NCI-H1436 treated with DMSO at 0.1 percent for 48 hours (cell line): Measurements from ENCODE around the gene TIFAB.

Experiments
- DNase-seq: peaks from one replicate; lab custom pipeline; 2025; lab: John Stamatoyannopoulos, UW

TIFAB gene

GRCh38 chr5:135442431-135443160 is 9.6 kb downstream of the TIFAB start:
- no peak for DNase-seq

- DNase-seq: no peak
These were observed 10.2 kb downstream of the TIFAB start for GRCh38 chr5:135441919-135442318.

DNA sequence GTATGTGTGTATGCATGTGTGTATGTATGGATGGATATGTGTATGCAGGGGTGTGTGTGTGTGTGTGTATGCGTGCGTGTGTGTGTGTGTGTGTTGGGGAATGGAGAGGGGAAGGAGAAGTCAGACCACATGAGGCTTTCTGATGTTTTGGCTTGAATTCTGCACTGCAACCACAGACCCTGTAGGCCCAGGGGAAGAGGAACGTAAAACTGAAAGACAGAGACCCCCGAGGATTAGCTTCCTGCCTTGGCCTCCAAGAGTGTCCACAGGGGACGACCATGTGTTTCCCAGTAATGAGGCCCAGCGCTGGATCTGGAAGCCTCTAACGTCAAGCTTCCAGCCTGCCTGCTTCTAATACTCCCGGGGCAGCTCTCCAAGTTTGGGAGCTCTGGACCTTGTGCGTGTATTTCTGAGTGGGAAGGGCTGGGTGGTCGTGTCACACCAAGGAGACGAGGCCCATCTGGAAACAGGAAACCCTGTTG is 10.8 kb downstream of the TIFAB start:
- no peak for DNase-seq

DNA sequence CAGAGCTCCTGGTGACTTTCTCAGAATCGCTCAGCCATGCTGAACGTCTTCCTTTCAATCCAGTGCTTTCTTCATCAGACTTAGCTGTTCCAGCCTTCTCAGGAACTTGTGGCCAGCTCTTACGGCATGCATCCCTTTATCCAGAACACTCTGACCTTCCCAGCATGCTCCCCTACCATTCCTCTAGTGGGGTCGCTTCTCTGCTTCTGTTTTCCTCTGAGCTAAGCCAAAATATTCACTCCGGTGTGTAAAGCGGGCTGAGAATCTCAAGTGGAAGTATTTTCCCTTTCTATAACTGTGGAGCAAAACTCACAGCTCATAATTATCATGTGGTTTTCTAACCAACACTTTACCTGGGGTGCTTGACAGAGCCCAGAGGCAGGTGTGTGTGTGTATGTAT is 11.2 kb downstream of the TIFAB start:
- DNase-seq: no peak

- no peak for DNase-seq
These were observed 12.6 kb downstream of the TIFAB start for GRCh38 chr5:135439231-135440205.

DNA sequence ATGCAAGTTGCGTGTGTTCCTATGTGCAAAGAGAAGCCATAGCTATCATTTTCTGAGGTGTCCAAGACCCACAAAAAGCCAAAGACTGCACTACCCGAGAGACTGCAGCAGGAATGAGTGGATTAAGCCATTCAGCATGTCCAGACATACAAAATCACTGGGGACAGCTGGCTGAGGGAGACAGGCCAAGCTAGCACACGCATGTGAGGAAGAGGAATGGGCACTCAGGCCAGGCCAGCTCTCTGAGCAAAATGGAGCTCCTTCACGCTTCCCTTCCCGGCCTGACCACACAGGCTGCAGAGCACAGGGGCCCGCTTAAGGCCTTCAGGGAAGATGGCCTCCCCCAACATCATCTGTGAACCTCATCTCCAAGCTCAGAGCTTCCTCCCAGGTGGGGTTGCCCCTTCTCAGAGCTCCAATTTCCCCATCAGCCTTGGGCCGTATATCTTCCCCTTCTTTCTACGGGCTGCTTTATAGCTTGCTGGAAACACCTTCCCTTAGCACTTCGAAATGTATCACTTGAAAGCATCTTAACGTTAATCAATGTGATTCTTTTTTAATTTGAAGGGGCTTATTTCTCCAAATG is 13.4 kb downstream of the TIFAB start:
- no peak for DNase-seq

DNA sequence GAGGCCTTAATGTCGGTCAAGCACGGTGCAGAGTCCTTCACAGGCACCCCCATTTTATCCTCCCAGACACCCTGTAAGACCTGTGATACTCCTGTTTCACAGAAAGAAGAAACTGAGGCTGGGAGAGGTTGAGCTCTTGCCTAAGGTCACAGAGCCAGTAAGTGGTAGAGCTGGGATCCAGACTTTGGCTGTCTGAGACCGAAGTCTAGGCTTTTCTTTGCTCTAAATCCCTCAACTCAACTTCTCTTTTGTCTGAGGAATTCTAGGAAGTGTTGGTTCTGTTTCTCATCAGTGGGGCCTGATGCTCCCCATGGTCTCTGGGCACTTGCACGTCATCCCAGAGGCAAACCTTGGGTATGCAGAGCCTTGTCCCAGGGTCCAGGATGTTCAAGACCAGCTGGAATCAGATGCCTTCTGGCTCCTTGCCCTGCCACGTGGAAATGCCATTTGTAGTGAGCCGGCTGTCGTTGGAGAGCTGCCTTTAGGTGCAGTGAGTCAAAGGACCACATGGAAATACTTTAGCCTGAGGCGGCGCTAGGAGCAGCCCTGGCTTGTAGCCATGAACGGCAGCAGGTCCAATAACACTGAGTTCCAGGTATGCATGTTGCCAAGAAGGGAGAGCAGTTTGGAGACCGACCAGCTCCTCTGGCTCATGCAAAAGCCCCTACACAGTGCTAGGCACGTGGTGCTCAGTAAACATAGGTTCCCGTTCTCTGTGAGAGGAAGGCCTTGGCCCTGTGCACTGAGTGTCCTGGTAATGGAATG is 14.2 kb downstream of the TIFAB start:
- no peak for DNase-seq

GRCh38 chr5:135437422-135437795 is 14.7 kb downstream of the TIFAB start:
- DNase-seq: no peak

- DNase-seq: no peak
These were observed 15.2 kb downstream of the TIFAB start for GRCh38 chr5:135436951-135437418.

DNA sequence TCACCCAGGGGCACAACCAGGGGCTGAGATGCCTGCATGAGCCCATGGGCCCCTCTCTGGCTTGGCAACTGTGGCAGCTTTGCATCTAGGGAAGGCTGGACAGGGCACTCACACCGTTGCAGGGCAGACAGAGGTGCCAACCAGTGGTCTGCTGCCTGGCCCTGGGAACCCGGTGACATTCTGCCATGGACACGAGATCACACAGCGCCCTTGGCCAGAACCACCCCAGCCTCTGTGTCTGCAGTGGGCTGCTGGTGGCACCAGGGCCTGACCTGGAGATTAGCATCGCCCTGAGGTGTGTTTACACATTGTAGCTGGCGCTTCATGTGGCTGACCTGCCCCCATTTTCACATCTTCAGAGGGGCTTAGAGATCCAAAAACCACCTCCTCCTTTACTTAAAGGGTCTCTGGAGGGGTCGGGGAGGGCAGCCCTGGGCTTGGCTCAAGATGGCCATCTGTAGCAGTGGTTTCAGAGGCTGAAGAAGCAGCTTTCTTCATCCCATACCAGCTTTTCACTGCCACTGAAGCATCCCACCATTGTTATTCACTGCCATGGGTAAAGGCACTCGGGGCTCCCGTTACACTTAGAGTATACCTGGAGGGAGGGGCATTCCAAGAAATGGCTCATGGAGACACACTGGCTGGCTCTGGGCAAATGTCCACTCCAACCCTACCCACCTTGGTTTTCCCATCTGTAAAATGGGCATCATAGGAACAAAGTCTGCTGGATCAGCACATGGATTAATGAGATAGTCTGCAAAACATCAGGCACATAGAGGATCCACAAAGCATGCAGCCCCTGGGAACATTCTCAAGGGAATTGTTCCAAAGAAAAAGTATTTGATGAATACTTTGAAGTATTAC is 16.5 kb downstream of the TIFAB start:
- no peak for DNase-seq

GRCh38 chr5:135434591-135435466 is 17.3 kb downstream of the TIFAB start:
- no peak for DNase-seq

DNA sequence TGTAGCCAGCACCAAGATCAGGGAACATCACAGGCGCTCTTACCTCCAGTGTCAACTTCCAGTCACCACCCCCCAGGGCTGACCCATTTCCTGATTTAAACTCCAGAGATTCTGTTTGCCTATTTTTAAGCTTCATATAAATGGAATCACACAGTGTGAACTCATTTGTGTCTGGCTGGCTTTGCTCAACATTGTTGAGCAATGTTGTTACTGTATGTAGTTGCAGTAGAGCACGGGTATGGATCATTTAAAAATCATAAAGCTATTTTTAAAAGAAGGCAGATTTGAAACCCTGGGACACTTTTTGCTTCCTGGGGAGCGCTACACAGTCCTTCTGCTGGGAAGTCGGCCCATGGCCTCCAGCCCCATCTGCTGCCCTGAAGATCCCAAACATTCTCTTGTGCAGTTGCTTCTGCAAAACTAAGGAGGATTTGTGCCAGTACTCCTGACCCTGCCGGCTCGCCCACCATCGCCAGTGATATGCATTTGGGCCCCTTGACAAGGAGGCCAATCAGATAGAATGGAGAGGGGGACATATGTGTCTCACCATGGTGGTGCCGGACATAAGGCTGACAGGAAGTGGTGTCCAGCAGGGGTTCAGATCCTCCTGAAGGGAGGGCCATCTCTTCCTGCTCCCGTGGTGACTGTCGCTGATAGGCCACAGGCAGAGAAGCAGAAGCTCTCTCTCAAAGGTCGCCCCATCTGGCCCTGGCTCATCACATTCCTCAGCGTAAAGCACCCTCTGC is 18.3 kb downstream of the TIFAB start:
- DNase-seq: no peak

DNA sequence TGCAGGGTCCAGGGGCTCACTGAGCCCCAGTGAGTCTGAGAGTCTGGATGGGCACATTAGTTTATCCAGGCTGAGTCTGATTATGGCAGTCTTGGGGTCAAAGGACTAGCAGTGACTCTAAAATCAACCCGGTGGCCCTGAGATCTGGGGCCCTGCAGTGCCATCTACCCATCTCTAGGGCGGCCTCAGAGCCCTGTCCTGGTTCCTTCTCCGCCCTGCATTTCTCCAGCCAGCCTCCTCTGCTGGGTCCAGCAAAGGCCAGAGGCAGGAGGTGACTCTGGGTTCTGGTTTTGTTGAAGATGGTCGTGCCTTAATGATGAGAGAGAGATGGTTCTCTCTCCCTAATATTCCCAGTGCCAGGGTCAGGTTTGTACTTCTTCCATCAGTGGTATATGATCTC is 20.0 kb downstream of the TIFAB start:
- DNase-seq: no peak

DNA sequence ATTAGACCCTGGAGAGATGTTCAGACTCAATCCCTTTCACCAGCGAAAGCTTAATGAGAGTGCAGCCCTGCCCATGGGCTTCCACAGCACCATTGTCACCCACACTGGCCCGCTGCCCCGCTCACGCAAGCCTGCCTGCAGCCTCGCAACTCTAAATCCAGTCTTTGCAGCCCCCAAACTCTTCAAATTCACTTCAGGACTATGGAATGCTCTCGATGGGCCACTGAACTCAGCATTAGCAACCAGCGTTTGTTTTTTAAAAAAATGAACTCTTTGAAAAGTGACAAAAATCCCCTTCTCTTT is 22.1 kb downstream of the TIFAB start:
- no peak for DNase-seq

DNA sequence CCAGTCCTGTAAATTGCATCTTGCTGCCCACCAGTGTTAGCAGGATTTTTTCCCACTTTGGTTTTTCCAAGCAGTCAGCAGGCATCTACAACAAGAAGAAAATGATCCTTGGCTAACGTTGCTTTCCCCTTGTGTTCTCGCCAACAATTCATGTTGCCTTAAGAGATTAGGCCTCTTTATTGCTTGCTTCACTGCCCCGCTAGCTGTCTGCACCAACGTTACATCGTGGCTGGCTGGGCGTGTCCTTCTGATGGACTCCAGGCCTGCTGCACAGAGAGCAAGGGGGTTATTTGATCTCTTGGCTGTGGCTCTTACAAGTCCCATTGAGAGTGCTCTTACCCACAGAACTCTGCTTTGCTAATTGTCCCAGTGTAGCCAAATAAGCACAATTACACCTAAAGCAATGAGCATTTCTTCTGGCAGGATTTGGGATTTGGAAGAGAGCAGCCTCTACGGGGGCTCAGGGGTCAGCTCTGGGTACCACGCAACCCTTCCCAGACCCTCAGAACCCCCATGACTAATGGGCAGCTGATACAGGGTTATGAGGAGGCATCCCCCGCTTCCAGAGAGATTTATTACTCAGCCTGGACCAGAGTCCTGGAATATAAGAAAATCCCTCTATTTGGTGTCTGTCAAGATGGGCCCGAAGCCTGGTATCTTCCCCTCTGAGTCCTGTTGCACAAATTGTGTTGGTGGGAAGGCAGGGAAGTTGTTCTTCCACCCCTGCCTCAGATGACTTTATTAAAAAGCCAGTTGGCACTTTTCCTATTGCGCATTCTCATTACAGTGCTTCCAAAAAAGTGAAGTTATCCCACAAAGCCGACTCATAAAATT is 22.6 kb downstream of the TIFAB start:
- DNase-seq: no peak

- DNase-seq: no peak
These were observed 23.6 kb downstream of the TIFAB start for GRCh38 chr5:135428586-135428985.

- DNase-seq: peak; percentile 11
These were observed 25.8 kb downstream of the TIFAB start for GRCh38 chr5:135426102-135427082.
